Neural progenitor cell (in vitro differentiated cells): ENCODE data around the gene CDK13.

ENCODE experiments used
- CTCF ChIP-seq: fragments of 200-600 bp; sonication (generic); IDR thresholded peaks from 2 replicates; pipeline ENCODE4 v1.5.1; 2017; ENCODE audit warnings: antibody characterized with exemption, mild to moderate bottlenecking
- EZH2 ChIP-seq: fragments of 200-600 bp; sonication (generic); IDR thresholded peaks from 2 replicates; pipeline ENCODE4 v1.6.1; 2017; ENCODE audit warnings: antibody characterized with exemption, mild to moderate bottlenecking, moderate library complexity
- EZH2phosphoT487 ChIP-seq: fragments of 200-600 bp; sonication (generic); IDR thresholded peaks from 2 replicates; pipeline ENCODE4 v1.6.1; 2017; ENCODE audit warnings: antibody characterized with exemption

GRCh38 chr7:40041456-40041855 is 91.4 kb downstream of the CDK13 start:
- no peak for TF ChIP-seq CTCF
- no peak for TF ChIP-seq EZH2
- no peak for TF ChIP-seq EZH2phosphoT487
